HepG2 (cell line): ENCODE measurements around the gene ZNF428. TPM values are rescaled to one million over a fixed set of nuclear protein-coding genes. Genes with fewer than 3 reads are reported as not detected.

Experiments used
- ATAC-seq: fragments of 200-7000 bp; cut with Tn5 transposase; 3 replicates; pipeline ENCODE4 v1.9.1; 2020; ENCODE audit warnings: mild to moderate bottlenecking, moderate library complexity
- BruUV-seq: library from RNA; stranded (reverse); fragments of 400-500 nt; replicated peaks from 2 replicates; lab custom pipeline; 2021; lab: Mats Ljungman, UMichigan
- CTCF ChIA-PET: fragments of 300-600 bp; formaldehyde crosslinking; extraction: SDS; loops from one replicate; lab custom pipeline; 2021; ENCODE audit warnings: low total read pairs, inconsistent platforms, low intra/inter-chr PET ratio; lab: Yijun Ruan, JAX
- POLR2A ChIA-PET: fragments of 350-600 bp; sonication (Branson Sonifier 250); formaldehyde crosslinking; loops from one replicate; lab custom pipeline; 2020; ENCODE audit warnings: antibody characterized with exemption, inconsistent platforms; lab: Yijun Ruan, JAX
- DNase-seq: peaks from one replicate; pipeline ENCODE4 v3.0.0-alpha.2; 2015; ENCODE audit warnings: low spot score
- FAIRE-seq: peaks from 3 replicates; lab custom pipeline; 2011; peaks lifted over from hg19 to GRCh38; lab: Jason Lieb, UNC
- H2AFZ ChIP-seq: one replicate; pipeline ENCODE4 v1.6.1; 2011; ENCODE audit warnings: low read length, inconsistent platforms
- H3K27ac ChIP-seq: fragments of 300-600 bp; 3 replicates; pipeline ENCODE4 v1.8.0; 2011; ENCODE audit warnings: mixed run types, mild to moderate bottlenecking, mixed read lengths, low read length, inconsistent platforms; ENCODE audit not compliant: insufficient read depth; ENCODE audit errors: extremely low read length
- H3K27me3 ChIP-seq, 2 experiments: fragments of 200-600 bp in 1 of 2; 2 replicates in 1 of 2; 3 replicates in 1 of 2; pipeline versions ENCODE4 v1.6.0 to v1.8.0; 2011; ENCODE audit warnings: low read length in 2 of 2, mild to moderate bottlenecking in 2 of 2, moderate library complexity in 2 of 2, inconsistent platforms in 1 of 2; ENCODE audit not compliant: insufficient read depth in 2 of 2, control insufficient read depth in 1 of 2
- H3K36me3 ChIP-seq, 2 experiments: fragments of 200-600 bp in 1 of 2; replicated peaks in 1 of 2; 2 replicates in 1 of 2; 3 replicates in 1 of 2; pipeline versions ENCODE4 v1.5.1 to v1.8.0; 2011; ENCODE audit warnings: low read length in 2 of 2, inconsistent platforms in 1 of 2; ENCODE audit not compliant: insufficient read depth in 2 of 2, control insufficient read depth in 1 of 2
- H3K4me1 ChIP-seq: 2 replicates; pipeline ENCODE4 v1.5.1; 2012; ENCODE audit warnings: low read length, inconsistent platforms; ENCODE audit not compliant: insufficient read depth
- H3K4me2 ChIP-seq: 2 replicates; pipeline ENCODE4 v1.6.0; 2011; ENCODE audit warnings: low read depth, low read length, inconsistent platforms
- H3K4me3 ChIP-seq, 3 experiments: fragments of 200-600 bp in 1 of 3; sonication (generic), shearing (Covaris generic) in 1 of 3; replicated peaks in 1 of 3; 2 replicates each; pipeline ENCODE4 v1.5.1; 2011 to 2016; ENCODE audit warnings: low read length in 3 of 3, inconsistent platforms in 2 of 3, low read depth in 2 of 3, mild to moderate bottlenecking in 2 of 3, control low read depth in 1 of 3, mixed read lengths in 1 of 3; ENCODE audit not compliant: insufficient read depth in 1 of 3
- H3K79me2 ChIP-seq: one replicate; pipeline ENCODE4 v1.6.1; 2011; ENCODE audit warnings: low read length, inconsistent platforms; ENCODE audit not compliant: insufficient read depth
- H3K9ac ChIP-seq: 2 replicates; pipeline ENCODE4 v1.6.0; 2011; ENCODE audit warnings: mild to moderate bottlenecking, low read depth, low read length, inconsistent platforms; ENCODE audit not compliant: insufficient read depth
- H3K9me3 ChIP-seq: 2 replicates; pipeline ENCODE4 v1.5.1; 2012; ENCODE audit warnings: mild to moderate bottlenecking, low read length
- H4K20me1 ChIP-seq: 2 replicates; pipeline ENCODE4 v1.6.0; 2011; ENCODE audit warnings: inconsistent platforms, mild to moderate bottlenecking, low read length, moderate library complexity; ENCODE audit not compliant: insufficient read depth
- ELF1 ChIP-seq: sonication (generic); formaldehyde crosslinking; IDR thresholded peaks from 2 replicates; pipeline ENCODE4 v1.4.0; 2020; ENCODE audit warnings: missing genetic modification reagents
- NFATC3 ChIP-seq: sonication (generic); formaldehyde crosslinking; IDR thresholded peaks from 2 replicates; pipeline ENCODE4 v1.5.1; 2020; ENCODE audit warnings: mild to moderate bottlenecking, missing genetic modification reagents
- NFE2L2 ChIP-seq: fragments of 150-350 bp; IDR thresholded peaks from 2 replicates; pipeline ENCODE4 v1.6.1; 2014; ENCODE audit warnings: low read length
- PRDM4 ChIP-seq: sonication (generic); formaldehyde crosslinking; IDR thresholded peaks from 2 replicates; pipeline ENCODE4 v1.9.0; 2021; ENCODE audit warnings: missing genetic modification reagents, borderline replicate concordance
- SKIL ChIP-seq: sonication (generic); formaldehyde crosslinking; IDR thresholded peaks from 2 replicates; pipeline ENCODE4 v1.8.0; 2022; ENCODE audit warnings: missing genetic modification reagents, mild to moderate bottlenecking, moderate library complexity, borderline replicate concordance
- ZBTB4 ChIP-seq: sonication (generic); formaldehyde crosslinking; IDR thresholded peaks from 2 replicates; pipeline ENCODE4 v1.4.0; 2020; ENCODE audit warnings: missing genetic modification reagents, mild to moderate bottlenecking, borderline replicate concordance
- ZKSCAN1 ChIP-seq: fragments of 150-350 bp; IDR thresholded peaks from 2 replicates; pipeline ENCODE4 v1.6.1; 2014; ENCODE audit warnings: low read length
- ZNF513 ChIP-seq: sonication (generic); formaldehyde crosslinking; conservative IDR thresholded peaks from 2 replicates; pipeline ENCODE4 v1.5.0; 2020; ENCODE audit warnings: missing genetic modification reagents
- ZNF530 ChIP-seq: sonication (generic); formaldehyde crosslinking; IDR thresholded peaks from 2 replicates; pipeline ENCODE4 v1.5.0; 2020; ENCODE audit warnings: low read depth, mild to moderate bottlenecking, missing genetic modification reagents
- whole genome bisulfite sequencing: methylation state at CpG from one replicate; pipeline ENCODE4 v1.1.6; 2017; ENCODE audit warnings: low lambda C conversion rate; 5-methylcytosine and 5-hydroxymethylcytosine counted together
- in situ Hi-C: cut with HindIII; loops from 2 replicates; pipeline ENCODE4 v1.10.0; 2017; ENCODE audit warnings: low pct_unique_long_range_greater_than_20kb; ENCODE audit not compliant: extremely low pct_ligation_motif_present
- intact Hi-C: fragments of 100-400 bp; cut with micrococcal nuclease; formaldehyde crosslinking; loops from one replicate; pipeline ENCODE4 v1.10.0; 2022; ENCODE audit not compliant: unreplicated experiment
- polyA plus RNA-seq, 8 experiments: library from polyadenylated mRNA; depleted of rRNA in 3 of 8; stranded (reverse) in 7 of 8; unstranded in 1 of 8; fragments of >200 nt; fragmentation: Illumina TruSeq in 4 of 8; extraction: Trizol in 4 of 8; gene quantifications; 2 replicates each; pipeline versions ENCODE4 v1.2.1 to v1.2.3, GENCODE V29; 2011 to 2016; ENCODE audit warnings: low read depth in 4 of 8, missing spikeins in 1 of 8, mixed read lengths in 1 of 8; ENCODE audit not compliant: insufficient read depth in 1 of 8
- total RNA-seq, 5 experiments: library from RNA; depleted of rRNA; stranded (reverse); fragments of >200 nt; fragmentation: Illumina TruSeq; extraction: Trizol; gene quantifications; 2 replicates each; pipeline ENCODE4 v1.2.3, GENCODE V29; 2016; ENCODE audit warnings: low read depth in 1 of 5

ZNF428 gene
- total and polyA plus RNA-seq, 2 of the 13 experiments (the other 11 are each of a cell fraction or from before 2014, with no cell fraction given): 10.4 to 26.9 TPM

GRCh38 chr19:43610493-43610892 lies 8.9 kb downstream of the ZNF428 start:
- ATAC-seq (no peak), DNase-seq (no peak), FAIRE-seq (no peak)
- H3K27ac ChIP-seq: no peak overlapping the region
- TF ChIP-seq ELF1 (CRISPR knock-in tag) (no peak), ZNF513 (CRISPR knock-in tag) (no peak), PRDM4 (CRISPR knock-in tag) (no peak)
- in situ Hi-C loops: no loop called here
- H3K36me3 ChIP-seq: peaks cover 19 to 32% of the 10 kb centered on the region in 2 experiments
- WGBS: 83% methylated on average over 3 of the region's 3 CpGs
- POLR2A ChIA-PET: no interaction called here
- H2AFZ ChIP-seq: no peak overlapping the region
- H3K4me3 ChIP-seq: no peak overlapping the region
- H3K9me3 ChIP-seq: no peaks in the 10 kb centered on the region
- H3K4me2 ChIP-seq: no peak overlapping the region
- intact Hi-C loops: no loop called here
- H3K4me1 ChIP-seq: no peaks in the 10 kb centered on the region
- no peaks in the 10 kb centered on the region for H4K20me1 ChIP-seq
- BruUV-seq: no TSS peak
- no peak overlapping the region for H3K9ac ChIP-seq
- H3K27me3 ChIP-seq: no peaks in the 10 kb centered on the region
- CTCF ChIA-PET: no interaction called here
- H3K79me2 ChIP-seq: no peaks in the 10 kb centered on the region

- no TSS peak for BruUV-seq
- intact Hi-C loops (no loop called here), in situ Hi-C loops (no loop called here)
- H2AFZ ChIP-seq: no peak overlapping the region
- no peaks in the 10 kb centered on the region for H3K4me1 ChIP-seq
- H4K20me1 ChIP-seq: no peaks in the 10 kb centered on the region
- H3K79me2 ChIP-seq: no peaks in the 10 kb centered on the region
- H3K27me3 ChIP-seq: no peaks in the 10 kb centered on the region
- no peak overlapping the region for H3K9ac ChIP-seq
- H3K36me3 ChIP-seq: peaks cover 19 to 32% of the 10 kb centered on the region in 2 experiments
- DNase-seq: no peak
- H3K4me3 ChIP-seq: no peak overlapping the region
- no peak overlapping the region for H3K4me2 ChIP-seq
- ATAC-seq: no peak
- POLR2A ChIA-PET: no interaction called here
- no peak overlapping the region for H3K27ac ChIP-seq
- 82% methylated on average over 7 of the region's 7 CpGs for WGBS
- FAIRE-seq: no peak
- H3K9me3 ChIP-seq: no peaks in the 10 kb centered on the region
- CTCF ChIA-PET: no interaction called here
- TF ChIP-seq ZNF530 (CRISPR knock-in tag) (no peak), NFATC3 (CRISPR knock-in tag) (no peak), ZBTB4 (no peak), SKIL (CRISPR knock-in tag) (no peak), ZKSCAN1 (no peak), NFE2L2 (no peak)
Observed at GRCh38 chr19:43609872-43610271, 9.6 kb downstream of the ZNF428 start.
